GM12878 (cell line): Measurements from ENCODE around the gene NKD1.

ENCODE experiments used
- CEBPZ ChIP-seq: fragments of 150-350 bp; IDR thresholded peaks from 2 replicates; pipeline ENCODE4 v1.6.1; 2016; ENCODE audit warnings: low read depth, low read length
- JUNB ChIP-seq: IDR thresholded peaks from 2 replicates; pipeline ENCODE4 v1.6.1; 2016; ENCODE audit warnings: antibody characterized with exemption, mild to moderate bottlenecking
- KLF5 ChIP-seq: fragments of 450-650 bp; IDR thresholded peaks from 2 replicates; pipeline ENCODE4 v1.6.1; 2014; ENCODE audit warnings: mild to moderate bottlenecking; ENCODE audit not compliant: partially characterized antibody
- POLR2A ChIP-seq: IDR thresholded peaks from 2 replicates; pipeline ENCODE4 v1.6.1; 2011; ENCODE audit warnings: low read depth, mild to moderate bottlenecking, low read length
- TF ChIP-seq, protein P1 (sequence below), 3 experiments: IDR thresholded peaks in 2 of 3; conservative IDR thresholded peaks in 1 of 3; 2 replicates each; pipeline ENCODE4 v1.5.1; 2011; ENCODE audit warnings: low read depth in 3 of 3, low read length in 3 of 3, mild to moderate bottlenecking in 3 of 3, control low read depth in 2 of 3, moderate library complexity in 2 of 3, inconsistent platforms in 1 of 3, mixed read lengths in 1 of 3; ENCODE audit not compliant: control insufficient read depth in 2 of 3, insufficient read depth in 1 of 3; ENCODE audit errors: extremely low read depth in 1 of 3

DNA sequence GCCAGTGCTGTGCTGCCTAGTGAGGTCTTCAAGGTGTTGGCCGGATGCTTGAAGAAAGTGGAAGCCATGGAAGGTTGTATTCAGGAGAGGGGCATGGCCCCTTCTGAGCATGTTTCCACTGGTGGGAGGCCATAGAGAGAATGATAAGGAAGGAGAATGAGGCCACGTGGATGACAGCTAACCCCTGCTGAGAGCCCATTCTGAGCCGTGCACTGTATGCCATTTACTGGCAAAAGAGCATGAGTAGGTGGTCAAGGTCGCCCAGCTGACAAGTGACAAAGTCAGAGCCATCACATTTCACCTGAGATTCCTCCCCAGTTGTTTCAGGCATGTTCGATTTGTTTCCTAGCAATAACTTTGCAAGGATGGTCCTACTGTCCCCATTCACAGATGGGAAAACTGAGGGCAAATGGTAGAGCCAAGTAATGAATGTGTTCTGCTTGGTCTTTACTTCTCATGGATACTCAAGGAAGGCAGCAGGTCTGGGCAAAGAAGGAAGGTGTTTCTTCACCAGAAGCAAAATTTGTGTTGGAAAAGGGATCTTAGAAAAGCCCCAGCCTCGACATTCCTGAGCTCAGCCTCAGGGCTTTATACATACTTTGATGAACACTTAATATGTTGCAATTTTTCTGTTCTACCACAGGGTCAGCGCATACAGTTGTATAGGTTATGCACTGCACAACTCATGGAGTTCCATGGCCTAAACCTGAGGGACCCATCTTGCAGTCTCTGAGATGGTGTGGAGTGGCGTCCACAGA, 10.5 kb upstream of the NKD1 start:
- TF ChIP-seq POLR2A (no peak), CEBPZ (no peak), KLF5 (no peak), JUNB (no peak)
- TF ChIP-seq, protein P1, sequence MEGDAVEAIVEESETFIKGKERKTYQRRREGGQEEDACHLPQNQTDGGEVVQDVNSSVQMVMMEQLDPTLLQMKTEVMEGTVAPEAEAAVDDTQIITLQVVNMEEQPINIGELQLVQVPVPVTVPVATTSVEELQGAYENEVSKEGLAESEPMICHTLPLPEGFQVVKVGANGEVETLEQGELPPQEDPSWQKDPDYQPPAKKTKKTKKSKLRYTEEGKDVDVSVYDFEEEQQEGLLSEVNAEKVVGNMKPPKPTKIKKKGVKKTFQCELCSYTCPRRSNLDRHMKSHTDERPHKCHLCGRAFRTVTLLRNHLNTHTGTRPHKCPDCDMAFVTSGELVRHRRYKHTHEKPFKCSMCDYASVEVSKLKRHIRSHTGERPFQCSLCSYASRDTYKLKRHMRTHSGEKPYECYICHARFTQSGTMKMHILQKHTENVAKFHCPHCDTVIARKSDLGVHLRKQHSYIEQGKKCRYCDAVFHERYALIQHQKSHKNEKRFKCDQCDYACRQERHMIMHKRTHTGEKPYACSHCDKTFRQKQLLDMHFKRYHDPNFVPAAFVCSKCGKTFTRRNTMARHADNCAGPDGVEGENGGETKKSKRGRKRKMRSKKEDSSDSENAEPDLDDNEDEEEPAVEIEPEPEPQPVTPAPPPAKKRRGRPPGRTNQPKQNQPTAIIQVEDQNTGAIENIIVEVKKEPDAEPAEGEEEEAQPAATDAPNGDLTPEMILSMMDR (IDR thresholded peaks at IDR 0.05 in 2 of 3, conservative IDR thresholded peaks at IDR 0.05 in 1 of 3; ENCODE audit: control insufficient read depth in 2 of 3, extremely low read depth in 1 of 3, insufficient read depth in 1 of 3, low read depth in 3 of 3, low read length in 3 of 3), result no peak
